GM18909 (cell line): ENCODE data around the gene CPNE4.

ENCODE experiments used
- ATAC-seq: cut with Tn5 transposase; IDR thresholded peaks from one replicate; pipeline ENCODE4 v1.9.1; 2021; ENCODE audit warnings: mild to moderate bottlenecking; ENCODE audit not compliant: unreplicated experiment, poor library complexity

Gene CPNE4

DNA sequence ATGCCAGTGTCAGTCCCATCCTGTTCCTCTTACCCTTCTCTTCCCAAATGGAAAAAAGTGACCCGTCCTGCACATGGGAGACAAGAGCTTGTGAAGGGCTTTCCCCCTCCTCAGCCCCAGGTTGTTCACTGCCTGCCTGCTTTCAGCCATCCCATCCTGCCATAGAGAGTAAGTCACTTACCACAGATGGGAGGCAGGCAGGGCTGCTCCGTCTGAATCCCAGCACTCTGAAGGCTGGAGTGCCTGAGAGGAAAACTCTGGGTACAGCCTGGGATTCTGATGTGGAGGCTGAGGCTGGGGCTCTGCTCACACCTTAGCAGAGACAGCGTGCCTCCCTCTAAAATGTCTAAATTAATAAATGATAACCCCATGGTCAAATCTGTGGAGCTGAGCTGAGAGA lies 14.8 kb downstream of the CPNE4 start:
- no peak for ATAC-seq

DNA sequence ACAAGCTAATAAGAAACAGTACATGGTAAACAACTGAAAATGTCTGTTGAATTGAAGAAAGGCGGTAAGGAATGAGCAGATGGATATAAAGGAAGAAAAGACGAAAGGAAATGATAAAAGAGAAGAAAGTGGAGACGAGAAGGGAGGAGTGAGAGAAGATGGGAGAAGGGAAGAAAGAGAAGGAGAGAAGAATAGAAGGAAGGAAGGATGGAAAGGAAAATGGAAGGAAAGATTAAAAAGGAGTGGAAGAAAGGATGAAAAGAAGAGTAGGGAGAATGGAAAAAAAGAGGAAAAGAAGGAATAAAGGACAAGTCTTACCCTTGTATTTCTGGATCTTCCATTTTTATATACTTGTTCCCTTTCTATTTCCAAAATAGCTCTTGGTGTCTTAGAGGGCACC lies 17.7 kb downstream of the CPNE4 start:
- ATAC-seq = no peak

DNA sequence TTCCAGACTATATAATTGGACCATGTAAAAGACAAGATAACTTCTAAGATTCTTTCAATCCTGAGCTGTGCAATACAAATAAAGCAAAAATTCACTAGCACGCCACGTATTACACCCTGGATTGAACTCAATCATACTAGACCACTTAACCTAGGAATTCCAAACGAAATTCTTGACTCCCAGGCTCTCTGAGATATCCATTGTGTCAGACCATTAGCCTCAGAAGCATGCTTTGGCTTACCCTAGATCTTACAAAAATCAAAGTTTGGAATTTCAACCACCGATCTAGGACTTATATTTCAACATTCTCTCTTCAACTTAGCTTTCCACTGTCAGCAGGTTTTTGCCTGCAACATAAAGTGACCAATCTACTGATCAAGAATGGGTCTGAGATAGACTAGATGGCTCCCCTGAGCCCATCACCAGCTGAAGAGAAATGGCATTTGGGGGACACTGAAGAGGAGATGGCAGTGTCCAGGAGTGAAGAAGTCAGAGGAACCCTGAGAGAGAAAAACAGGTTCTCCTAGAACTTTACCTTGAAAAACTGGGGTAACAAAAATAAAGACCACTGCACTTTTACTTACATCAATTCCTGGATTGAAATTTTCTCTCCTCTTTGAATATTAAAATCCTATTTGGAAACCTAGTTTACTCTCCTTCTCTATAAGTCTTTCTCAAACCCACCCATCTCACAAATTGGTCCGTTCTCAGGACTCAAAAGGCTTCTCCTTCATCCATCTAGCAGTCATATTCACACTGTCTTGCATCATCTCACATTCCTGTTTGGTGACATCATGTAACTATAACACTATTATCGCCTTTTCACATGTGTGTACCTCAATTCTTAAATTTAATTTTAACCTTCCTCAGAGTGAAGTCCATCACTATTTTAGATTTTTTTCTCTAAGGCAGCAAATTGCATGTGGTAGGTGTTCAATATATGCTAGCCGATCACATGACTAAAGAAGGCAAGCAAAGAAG lies 18.5 kb downstream of the CPNE4 start:
- no peak for ATAC-seq

DNA sequence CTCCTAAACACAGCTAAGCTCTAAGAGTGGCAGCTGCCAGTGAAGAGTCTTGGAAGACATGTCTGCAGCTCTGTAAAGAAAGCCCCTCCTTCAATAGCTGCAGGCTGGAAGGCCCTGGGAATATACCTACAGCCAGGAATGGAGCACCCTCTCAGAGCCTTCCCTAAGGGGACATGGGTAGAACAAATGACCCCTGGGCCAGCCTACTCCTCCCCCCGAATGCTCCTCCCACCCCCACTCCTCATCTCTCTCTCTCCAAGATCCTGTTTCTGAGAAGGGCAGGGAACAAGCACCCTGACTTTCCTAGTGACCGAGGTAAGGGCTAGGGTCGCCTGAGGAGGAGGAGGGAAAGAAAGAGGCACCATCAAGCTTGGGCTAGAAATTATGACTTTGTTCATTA lies 20.7 kb downstream of the CPNE4 start:
- ATAC-seq = no peak

DNA sequence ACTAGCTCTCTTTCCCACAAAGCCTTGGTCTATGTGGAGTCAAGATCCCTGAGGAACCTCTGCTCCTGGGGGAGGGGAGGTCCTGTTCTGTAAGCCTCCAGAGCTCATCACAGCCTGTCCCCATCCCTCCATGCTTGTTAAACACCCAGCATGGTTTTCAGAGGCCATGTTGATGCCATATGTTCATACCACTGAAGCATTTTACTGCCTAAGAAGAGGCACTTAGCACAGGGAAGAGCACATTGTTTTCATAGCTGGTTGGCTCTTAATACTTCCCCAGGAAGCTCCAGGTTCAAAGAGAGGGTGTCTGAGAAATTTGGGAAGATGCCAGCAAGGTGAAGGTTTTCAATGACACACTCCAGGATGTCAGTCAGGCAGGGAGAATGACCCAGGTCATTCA lies 25.6 kb downstream of the CPNE4 start:
- no peak for ATAC-seq

DNA sequence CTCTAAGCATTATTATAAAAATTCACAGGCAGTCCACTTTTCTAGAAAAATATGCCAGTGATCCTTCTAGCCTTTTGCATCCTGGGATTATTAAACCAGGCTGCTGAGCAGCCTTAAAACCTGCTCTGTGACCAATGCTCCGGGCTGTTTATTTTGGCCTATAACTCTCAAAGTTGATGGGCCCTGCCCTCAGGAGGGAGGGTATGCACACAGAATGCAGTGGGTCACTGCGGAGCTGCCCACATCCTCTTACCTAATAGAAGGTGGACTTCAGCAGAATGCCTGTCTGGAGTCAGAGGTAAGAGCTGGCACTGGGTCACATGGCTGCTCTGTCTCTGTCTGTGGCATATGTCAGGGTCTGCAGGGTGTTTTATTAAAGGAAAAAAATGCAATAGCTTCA lies 26.0 kb downstream of the CPNE4 start:
- no peak for ATAC-seq

DNA sequence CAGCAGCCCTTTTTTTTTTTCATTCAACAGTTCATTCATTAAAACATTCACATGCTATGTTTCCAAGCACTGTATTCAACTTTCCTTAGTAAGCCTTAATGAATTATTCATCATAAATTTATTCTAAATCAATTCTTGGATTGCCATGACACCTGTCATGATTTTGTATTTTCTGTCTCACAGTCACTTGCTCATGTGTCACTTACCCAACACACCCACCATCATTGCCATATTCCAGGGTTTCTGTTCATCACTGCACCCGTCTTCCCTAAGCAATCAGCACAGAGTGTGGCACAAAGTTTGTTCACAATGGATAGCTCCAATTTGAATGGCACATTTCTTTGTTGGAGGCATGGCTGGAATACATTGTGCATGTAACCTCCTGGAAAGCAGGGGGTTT lies 27.2 kb downstream of the CPNE4 start:
- no peak for ATAC-seq

DNA sequence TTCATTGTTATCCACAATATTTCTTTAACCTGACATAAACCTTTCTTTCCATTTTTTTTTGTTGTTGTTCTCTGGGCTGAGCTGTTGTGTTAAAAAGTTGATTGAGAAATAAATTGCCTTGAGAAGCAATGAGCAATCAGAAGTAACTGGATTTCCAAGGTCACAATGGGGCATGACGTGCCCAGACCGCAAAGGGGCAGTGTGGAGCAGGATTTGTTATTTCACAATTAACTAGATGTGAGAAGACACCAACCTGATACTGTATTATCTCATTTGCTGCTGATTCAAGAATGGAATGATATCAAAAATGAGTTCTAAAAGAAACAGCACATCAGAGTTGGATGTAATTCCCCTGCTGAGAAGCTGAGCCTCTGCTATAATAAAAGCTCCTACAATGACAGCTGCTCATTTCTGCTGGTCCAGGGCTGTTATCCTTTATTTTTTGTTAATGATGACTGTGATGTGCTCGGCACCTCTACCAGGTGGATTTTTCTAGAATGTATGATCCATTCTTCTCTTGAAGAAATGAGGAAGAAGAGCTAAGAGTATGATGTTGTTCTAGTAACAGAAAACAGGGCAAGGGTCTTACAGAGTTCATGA lies 28.1 kb downstream of the CPNE4 start:
- ATAC-seq = no peak

DNA sequence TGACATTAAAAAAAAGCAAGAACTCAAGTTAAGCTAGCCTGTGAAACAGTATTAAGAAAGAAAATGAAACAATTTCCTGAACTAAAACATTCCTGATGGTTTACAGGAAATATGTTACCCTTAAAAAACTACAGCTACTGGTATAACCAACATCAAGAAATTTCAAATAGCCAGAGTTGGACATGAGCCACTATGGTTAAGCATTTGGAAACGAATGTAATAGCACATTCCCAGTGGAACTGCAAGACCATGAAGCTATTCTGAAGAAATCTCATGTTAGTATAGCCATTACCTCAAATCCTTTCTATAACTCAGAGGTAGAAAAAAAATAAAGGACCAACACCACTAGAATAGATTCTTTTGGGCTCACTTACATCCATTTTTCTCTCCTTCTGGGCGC lies 30.2 kb downstream of the CPNE4 start:
- ATAC-seq = no peak

DNA sequence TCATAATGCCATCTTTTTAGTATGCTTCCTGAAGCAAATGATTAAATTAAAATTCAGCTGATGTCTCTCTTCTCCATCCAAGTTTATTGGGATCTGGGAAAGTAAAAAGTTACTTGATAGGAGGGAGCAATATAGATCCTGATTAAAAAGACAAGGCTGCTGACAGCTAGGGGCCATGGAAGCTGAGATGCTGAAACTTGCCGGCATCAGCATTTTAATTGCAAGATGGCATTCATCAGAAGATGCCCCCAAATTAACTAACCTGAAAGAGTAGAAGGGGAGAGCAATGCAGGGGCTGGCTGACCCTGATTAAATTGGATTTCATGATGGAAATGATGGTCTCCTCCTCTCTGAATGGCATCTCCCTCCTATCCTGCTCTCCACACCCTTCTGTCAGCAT lies 31.1 kb downstream of the CPNE4 start:
- ATAC-seq = no peak

DNA sequence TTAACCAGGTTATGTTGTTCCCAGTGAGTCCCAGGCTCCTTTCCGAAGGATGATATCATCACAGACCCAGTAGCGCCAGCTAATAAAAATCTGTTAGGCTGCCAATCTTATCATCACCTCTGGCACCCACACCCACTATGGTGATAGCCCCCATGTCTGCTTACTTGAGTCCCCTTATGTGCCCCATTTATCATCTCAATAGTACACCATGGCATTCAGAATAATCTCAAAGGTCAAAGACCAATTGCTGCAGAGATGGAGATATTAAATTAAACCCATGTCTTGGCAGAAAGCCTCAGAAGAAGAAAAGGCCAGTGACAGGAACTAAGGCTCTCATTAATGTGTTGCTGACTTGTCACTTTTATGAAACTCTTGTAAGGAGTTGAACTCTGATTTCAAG lies 32.8 kb downstream of the CPNE4 start:
- ATAC-seq = no peak

DNA sequence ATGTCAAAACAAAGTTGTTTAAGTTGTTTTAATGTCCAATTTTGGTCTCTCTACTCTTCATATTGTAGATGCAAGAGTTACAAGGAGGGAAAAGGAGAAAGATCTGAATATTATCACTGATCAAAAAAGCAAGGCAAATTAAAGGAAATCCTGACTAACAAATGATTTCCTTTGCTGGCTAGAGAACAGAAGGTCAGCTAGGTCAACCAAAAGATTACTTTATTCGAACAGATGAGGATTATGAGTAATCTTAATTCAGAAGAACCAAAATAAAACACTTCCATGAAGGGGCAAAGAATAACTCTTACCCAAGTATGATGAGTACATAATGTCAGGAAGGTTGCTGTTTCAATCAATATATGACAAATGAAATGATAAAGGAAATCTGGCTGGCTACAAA lies 33.8 kb downstream of the CPNE4 start:
- no peak for ATAC-seq

DNA sequence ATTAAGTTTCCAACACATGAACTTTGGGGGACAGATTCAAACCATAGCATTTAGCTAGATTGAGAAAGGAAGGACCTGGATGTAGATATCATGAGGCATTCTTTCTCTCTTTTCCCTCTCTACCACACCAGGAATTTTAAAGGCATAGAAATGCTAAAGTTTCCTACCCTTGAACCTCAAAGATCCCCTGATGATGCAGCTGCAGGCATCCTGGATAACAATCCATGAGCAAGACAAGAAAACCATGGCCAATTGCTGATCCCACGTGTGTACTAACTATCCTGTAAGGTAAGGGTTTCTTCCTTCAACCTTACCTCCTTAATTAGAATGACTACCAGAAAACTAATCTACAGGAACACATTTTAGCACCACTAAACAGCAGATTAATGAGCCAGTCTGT lies 36.8 kb downstream of the CPNE4 start:
- no peak for ATAC-seq

DNA sequence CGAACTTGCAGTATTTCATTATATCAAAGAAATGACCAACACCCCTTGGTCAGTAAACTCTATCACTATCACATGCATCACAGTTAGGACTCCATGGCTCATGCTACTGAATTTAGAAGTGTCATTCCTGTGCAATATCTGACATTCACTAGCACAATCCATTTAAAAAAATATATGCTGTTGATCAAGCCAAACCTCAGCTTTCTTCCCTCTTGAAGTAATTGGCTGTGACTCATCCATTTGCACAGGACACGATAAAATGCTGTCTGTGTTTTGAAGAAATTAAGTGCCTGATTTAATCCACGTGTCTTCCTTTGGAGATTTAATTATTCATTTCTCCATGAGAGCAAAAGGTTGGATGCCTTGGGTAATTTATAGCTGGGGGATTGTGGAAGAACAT lies 38.9 kb downstream of the CPNE4 start:
- ATAC-seq = no peak

DNA sequence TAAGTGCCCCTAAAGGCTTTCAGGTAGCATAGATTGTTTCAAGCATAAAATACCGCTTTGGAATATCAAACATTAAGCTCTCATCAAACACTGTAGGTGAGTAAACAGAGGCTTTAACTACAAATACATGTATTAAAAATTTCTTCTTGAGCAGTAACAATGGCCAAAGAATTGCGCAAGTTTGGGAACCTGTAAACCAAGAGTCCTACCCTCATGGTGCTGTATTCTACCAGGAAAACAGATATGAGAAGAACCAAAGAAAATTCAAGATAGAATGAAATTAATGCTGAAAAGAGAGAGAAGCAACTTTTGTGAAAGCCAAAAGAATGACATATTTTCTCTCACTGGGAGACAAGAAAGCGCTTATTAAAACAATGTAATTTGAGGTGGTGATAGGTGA lies 45.5 kb downstream of the CPNE4 start:
- ATAC-seq = no peak

DNA sequence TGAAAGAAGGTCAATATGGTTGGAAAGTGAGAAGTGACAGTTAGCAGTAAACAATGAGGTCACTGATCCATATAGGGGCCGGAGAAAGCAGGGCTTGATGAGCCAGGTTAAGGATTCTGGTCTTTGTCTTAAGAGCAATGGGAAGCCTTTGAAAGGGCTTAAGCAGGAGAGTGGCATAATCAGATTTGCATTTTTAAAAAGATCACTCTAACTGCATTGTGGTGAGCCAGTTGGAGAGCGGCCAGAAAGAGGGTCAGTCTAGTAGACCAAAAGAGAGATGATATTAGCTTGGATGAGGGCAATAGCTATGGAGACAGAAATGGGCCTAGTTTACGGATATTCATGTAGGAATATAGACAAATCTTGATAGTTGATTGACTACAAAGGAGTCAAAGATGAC lies 46.6 kb downstream of the CPNE4 start:
- no peak for ATAC-seq

DNA sequence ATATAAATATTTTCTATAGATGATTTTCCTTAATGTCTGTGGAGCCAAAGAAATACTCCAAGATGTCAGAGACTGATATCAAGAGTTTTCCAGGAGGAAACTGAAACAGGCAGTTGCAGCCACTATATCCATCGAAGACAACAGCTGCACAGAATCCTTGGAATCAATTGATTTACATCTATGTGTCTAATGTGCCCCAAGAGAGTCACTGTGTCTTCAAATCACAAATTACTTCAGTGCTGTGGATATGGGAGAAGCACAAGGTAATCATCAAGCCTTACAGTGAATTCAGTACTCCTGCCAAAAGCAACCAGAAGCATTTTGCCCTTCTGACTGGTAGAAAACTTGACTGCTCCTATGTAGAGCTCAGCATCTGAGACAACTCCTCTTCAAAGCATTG lies 51.1 kb downstream of the CPNE4 start:
- no peak for ATAC-seq

DNA sequence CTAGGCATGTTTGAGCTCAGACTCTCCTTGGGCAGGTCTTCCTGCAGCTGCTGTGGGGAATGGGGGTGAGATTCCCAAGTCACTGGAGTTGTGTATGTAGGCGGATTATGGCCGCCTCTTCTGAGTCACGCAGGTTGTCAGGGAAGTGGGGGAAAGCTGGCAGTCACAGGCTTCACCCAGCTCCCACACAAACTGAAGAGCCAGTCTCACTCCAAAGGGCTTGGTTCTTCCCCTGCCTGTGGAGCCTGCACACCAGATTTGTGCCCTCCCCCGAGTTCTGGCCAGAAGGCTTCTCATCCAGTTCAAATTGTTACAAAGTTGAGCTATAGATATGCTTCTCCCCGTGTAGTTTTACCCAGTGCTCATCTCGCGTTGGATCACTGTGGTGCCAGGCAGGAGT lies 53.5 kb downstream of the CPNE4 start:
- ATAC-seq = no peak

DNA sequence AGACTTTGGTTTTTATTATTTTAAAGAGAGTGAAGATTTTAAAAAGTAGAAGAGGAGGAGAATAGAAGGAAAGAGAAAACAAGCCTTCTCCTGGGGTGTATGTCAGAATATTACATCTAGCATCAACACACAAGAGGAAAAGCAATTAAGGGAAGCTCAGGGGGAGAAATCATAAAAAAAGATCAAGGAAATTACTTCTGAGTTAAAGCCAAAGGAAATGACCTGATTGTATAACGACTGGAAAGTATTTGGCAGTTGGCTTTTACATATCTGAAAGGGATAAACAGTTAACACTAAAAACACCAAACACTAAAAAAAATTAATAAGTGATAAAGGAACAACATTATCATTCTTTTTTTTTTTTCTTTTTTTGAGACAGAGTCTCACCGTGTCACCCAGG lies 58.4 kb downstream of the CPNE4 start:
- ATAC-seq = no peak

DNA sequence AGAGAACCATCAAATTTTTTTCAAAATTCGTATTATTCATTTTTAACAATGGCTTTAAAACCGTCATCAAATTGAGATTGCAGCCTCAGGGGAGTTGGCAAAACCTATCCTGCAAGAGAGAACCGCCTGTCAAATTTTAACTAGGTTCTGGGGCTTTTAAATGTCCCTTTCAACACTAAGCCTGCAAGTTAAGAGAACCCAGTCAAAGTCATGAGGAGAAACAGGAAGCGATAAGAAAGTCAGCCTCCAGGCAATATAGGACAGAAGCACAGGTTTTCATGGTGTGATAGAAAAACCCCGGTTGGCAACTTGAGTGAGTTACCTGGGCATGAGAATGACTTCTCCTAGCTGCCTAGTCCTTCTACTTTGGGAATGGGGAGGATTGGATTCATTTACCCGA lies 59.8 kb downstream of the CPNE4 start:
- no peak for ATAC-seq

DNA sequence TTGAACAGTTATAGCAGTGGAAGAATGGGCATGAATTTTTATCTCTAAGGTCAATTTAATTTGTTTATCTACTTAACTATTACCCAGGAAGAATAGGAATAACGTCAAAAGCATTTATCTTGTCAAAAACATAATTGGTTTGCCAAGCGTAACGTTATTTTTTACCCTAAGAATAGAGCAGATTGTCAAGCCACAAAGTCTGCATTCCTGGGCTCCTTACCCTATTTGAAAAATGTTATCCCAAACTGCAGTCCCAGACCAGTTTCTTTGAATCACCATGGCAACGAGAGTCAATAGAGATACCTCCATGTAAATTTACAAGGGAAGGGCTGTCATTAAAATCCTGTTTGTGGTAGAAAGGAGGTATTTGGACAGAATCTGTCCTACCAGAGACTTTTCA lies 61.1 kb downstream of the CPNE4 start:
- no peak for ATAC-seq

DNA sequence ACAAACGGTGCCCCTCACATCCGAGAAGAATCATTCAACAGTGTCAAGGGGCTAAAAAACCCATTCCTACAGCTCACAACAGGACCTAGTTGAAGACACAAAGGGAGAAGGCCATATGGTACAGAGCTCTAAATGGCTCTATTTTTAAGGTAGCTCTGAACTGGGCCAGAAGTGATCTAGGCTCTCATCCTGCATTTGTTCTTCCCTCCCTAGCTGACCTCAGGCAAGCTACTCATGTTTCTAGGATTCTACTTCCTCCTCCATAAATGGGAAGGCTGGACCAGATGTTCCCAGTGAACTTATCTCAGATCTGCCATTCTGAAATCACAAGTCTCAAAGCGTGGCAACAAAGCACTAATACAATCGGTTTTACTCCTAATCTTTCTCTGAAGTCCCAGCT lies 62.3 kb downstream of the CPNE4 start:
- ATAC-seq = no peak
